Vagina (tissue), 2 donors: ENCODE data around the gene TNFRSF9.
"Not testable (repeated sequence)": the region's sequence is repeated elsewhere in the genome, so short reads cannot be mapped to it uniquely, and the experiment has no call there.

Source experiments
- CTCF ChIP-seq, 3 experiments: fragments of 450-650 bp in 2 of 3; fragments of 200-600 bp in 1 of 3; sonication (generic) in 1 of 3; IDR thresholded peaks; one replicate each; pipeline ENCODE4 v1.5.1; 2017 to 2019; ENCODE audit warnings: antibody characterized with exemption in 3 of 3, mild to moderate bottlenecking in 2 of 3, moderate library complexity in 2 of 3
- POLR2A ChIP-seq, 2 donors: fragments of 450-650 bp; IDR thresholded peaks; one replicate each; pipeline ENCODE4 v1.6.1; 2017; ENCODE audit warnings: antibody characterized with exemption in 2 of 2, mild to moderate bottlenecking in 2 of 2, moderate library complexity in 2 of 2

- not testable (repeated sequence) for TF ChIP-seq POLR2A, CTCF (IDR thresholded peaks at IDR 0.05)
These were observed 22.7 kb upstream of the TNFRSF9 start for GRCh38 chr1:7963378-7963730.
